ENCODE results near the gene RBM7. TPM values are rescaled to one million over a fixed set of nuclear protein-coding genes. Genes with fewer than 3 reads are reported as not detected.

Gene RBM7
- total RNA-seq, 2 experiments from 2014 or later = 21.3 to 26.3 TPM

DNA sequence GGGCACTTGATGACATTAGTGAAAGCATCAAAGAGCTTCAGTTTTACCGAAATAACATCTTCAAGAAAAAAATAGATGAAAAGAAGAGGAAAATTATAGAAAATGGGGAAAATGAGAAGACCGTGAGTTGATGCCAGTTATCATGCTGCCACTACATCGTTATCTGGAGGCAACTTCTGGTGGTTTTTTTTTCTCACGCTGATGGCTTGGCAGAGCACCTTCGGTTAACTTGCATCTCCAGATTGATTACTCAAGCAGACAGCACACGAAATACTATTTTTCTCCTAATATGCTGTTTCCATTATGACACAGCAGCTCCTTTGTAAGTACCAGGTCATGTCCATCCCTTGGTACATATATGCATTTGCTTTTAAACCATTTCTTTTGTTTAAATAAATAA, 49.4 kb downstream of the RBM7 start:
- H3K9me3 ChIP-seq (ENCODE audit: low read length) = no peaks in the 10 kb centered on the region
- intact Hi-C loops (cut with micrococcal nuclease; ENCODE audit: unreplicated experiment) = no loop called here
- no peak overlapping the region for H2AFZ ChIP-seq (ENCODE audit: low read length)
- no peaks in the 10 kb centered on the region for H3K79me2 ChIP-seq (ENCODE audit: insufficient read depth, low read depth, low read length)
- no peak overlapping the region for H3K4me3 ChIP-seq (ENCODE audit: low read depth, low read length, poor library complexity, severe bottlenecking)
- no peaks in the 10 kb centered on the region for H3K4me1 ChIP-seq (ENCODE audit: insufficient read depth, low read length, poor library complexity, severe bottlenecking)
- no peaks in the 10 kb centered on the region for H4K20me1 ChIP-seq (ENCODE audit: insufficient read depth, low read length)
- ChIA-PET POLR2A (interaction anchor here (0.5 to 0.6 kb wide), 2 partner anchors 34 to 60 kb away, joined by 3 read pairs; no protein-coding TSS in a partner anchor), CTCF (ENCODE audit: unreplicated experiment) (no interaction called here)
- TF ChIP-seq EZH2phosphoT487 (IDR thresholded peaks at IDR 0.05; ENCODE audit: borderline replicate concordance, low read depth, low read length) = no peak
- TF ChIP-seq, protein P1, sequence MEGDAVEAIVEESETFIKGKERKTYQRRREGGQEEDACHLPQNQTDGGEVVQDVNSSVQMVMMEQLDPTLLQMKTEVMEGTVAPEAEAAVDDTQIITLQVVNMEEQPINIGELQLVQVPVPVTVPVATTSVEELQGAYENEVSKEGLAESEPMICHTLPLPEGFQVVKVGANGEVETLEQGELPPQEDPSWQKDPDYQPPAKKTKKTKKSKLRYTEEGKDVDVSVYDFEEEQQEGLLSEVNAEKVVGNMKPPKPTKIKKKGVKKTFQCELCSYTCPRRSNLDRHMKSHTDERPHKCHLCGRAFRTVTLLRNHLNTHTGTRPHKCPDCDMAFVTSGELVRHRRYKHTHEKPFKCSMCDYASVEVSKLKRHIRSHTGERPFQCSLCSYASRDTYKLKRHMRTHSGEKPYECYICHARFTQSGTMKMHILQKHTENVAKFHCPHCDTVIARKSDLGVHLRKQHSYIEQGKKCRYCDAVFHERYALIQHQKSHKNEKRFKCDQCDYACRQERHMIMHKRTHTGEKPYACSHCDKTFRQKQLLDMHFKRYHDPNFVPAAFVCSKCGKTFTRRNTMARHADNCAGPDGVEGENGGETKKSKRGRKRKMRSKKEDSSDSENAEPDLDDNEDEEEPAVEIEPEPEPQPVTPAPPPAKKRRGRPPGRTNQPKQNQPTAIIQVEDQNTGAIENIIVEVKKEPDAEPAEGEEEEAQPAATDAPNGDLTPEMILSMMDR (conservative IDR thresholded peaks at IDR 0.05; ENCODE audit: low read length) = no peak
- peaks cover 45% of the 10 kb centered on the region for H3K36me3 ChIP-seq (ENCODE audit: insufficient read depth, low read length)
- BruUV-seq (replicated peaks) = no TSS peak
- DNase-seq (ENCODE audit: low spot score) = no peak
- H3K4me2 ChIP-seq (ENCODE audit: low read length) = no peak overlapping the region
- no peaks in the 10 kb centered on the region for H3K9me2 ChIP-seq (ENCODE audit: insufficient read depth, low read length)
- H3K27ac ChIP-seq (ENCODE audit: low read depth, low read length, poor library complexity, severe bottlenecking) = no peak overlapping the region

DNA sequence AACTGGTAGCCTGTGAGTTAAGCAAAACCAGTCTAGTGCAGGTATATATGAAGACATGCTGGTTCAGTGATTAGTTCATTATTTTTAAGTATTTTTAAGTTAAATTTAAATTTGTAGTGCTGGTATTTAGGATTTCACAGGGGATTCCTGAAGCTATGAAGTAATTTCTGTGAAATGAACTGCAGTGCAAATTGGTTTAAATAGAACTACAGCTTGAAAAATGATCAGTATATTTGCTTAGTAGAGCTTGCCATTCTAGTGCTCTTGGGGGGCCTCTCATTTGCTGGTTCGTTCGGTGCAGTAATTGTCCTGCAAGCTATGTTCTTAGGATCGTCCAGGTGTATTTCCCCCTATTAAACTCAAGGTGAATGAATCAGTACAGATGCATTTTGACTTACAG, 51.9 kb downstream of the RBM7 start:
- Histone ChIP-seq H3K4me1 (ENCODE audit: insufficient read depth, low read length, poor library complexity, severe bottlenecking) (no peaks in the 10 kb centered on the region), H3K9me3 (ENCODE audit: low read length) (no peaks in the 10 kb centered on the region), H3K4me2 (ENCODE audit: low read length) (no peak overlapping the region), H3K4me3 (ENCODE audit: low read depth, low read length, poor library complexity, severe bottlenecking) (no peak overlapping the region), H3K27ac (ENCODE audit: low read depth, low read length, poor library complexity, severe bottlenecking) (no peak overlapping the region), H4K20me1 (ENCODE audit: insufficient read depth, low read length) (no peaks in the 10 kb centered on the region), H2AFZ (ENCODE audit: low read length) (no peak overlapping the region), H3K79me2 (ENCODE audit: insufficient read depth, low read depth, low read length) (no peaks in the 10 kb centered on the region), H3K36me3 (ENCODE audit: insufficient read depth, low read length) (peaks cover 29% of the 10 kb centered on the region), H3K9me2 (ENCODE audit: insufficient read depth, low read length) (no peaks in the 10 kb centered on the region)
- ChIA-PET CTCF (ENCODE audit: unreplicated experiment) (no interaction called here), POLR2A (interaction anchor here (0.6 to 1.1 kb wide), 3 partner anchors 10 to 622 kb away, joined by 3 to 6 read pairs (median 3); no protein-coding TSS in a partner anchor)
- DNase-seq (ENCODE audit: low spot score) = no peak
- intact Hi-C loops (cut with micrococcal nuclease; ENCODE audit: unreplicated experiment) = no loop called here
- no TSS peak for BruUV-seq (replicated peaks)
- TF ChIP-seq EZH2phosphoT487 (IDR thresholded peaks at IDR 0.05; ENCODE audit: borderline replicate concordance, low read depth, low read length) = no peak
- TF ChIP-seq, protein P1 (conservative IDR thresholded peaks at IDR 0.05; ENCODE audit: low read length) = no peak

Other genes starting within 250 kb of the RBM7 start
- gene NNMT, start 104.3 kb upstream of the RBM7 start, total RNA-seq (2014; rRNA removed; shearing (Covaris generic)) = not detected in 2 replicates
- not detected in 2 replicates for gene NNMT, start 104.3 kb upstream of the RBM7 start, total RNA-seq (2022)
- 13.5 and 28.7 TPM in 2 replicates for gene C11orf71, start 155 bp upstream of the RBM7 start, total RNA-seq (2014; rRNA removed; shearing (Covaris generic))
- gene C11orf71, start 155 bp upstream of the RBM7 start, total RNA-seq (2022) = 12.8 and 13.2 TPM in 2 replicates
- 59.9 and 69.3 TPM in 2 replicates for gene REXO2, start 38.8 kb downstream of the RBM7 start, total RNA-seq (2014; rRNA removed; shearing (Covaris generic))
- gene REXO2, start 38.8 kb downstream of the RBM7 start, total RNA-seq (2022) = 65.0 and 69.3 TPM in 2 replicates
- gene NXPE1, start 159.2 kb downstream of the RBM7 start, total RNA-seq (2014; rRNA removed; shearing (Covaris generic)) = not detected in 2 replicates
- gene NXPE1, start 159.2 kb downstream of the RBM7 start, total RNA-seq (2022) = not detected in 2 replicates
- not detected in 2 replicates for gene NXPE4, start 195.1 kb downstream of the RBM7 start, total RNA-seq (2014; rRNA removed; shearing (Covaris generic))
- gene NXPE4, start 195.1 kb downstream of the RBM7 start, total RNA-seq (2022) = not detected in 2 replicates

Data from OCI-LY7 (cell line).